Neuronal stem cell (in vitro differentiated cells): ENCODE measurements around the gene LAMA5.
A peak's percentile ranks its signal among the peaks of the same experiment; 100 is the strongest.

ENCODE experiments used
- DNase-seq: peaks from one replicate; pipeline ENCODE4 v3.0.0-alpha.2; 2013; ENCODE audit warnings: low spot score
- H2AFZ ChIP-seq: one replicate; pipeline ENCODE4 v1.6.1; 2013; ENCODE audit warnings: mild to moderate bottlenecking, low read length, inconsistent platforms
- H2AK5ac ChIP-seq: 2 replicates; pipeline ENCODE4 v1.6.1; 2013; ENCODE audit warnings: low read depth, mild to moderate bottlenecking, inconsistent platforms, low read length, moderate library complexity, mixed read lengths
- H2BK120ac ChIP-seq: 2 replicates; pipeline ENCODE4 v1.6.1; 2013; ENCODE audit warnings: low read depth, mild to moderate bottlenecking, inconsistent platforms, low read length, moderate library complexity, mixed read lengths
- H2BK12ac ChIP-seq: one replicate; pipeline ENCODE4 v1.6.1; 2013; ENCODE audit warnings: low read length, inconsistent platforms
- H2BK15ac ChIP-seq: 2 replicates; pipeline ENCODE4 v1.6.1; 2013; ENCODE audit warnings: mild to moderate bottlenecking, low read length, inconsistent platforms, mixed read lengths
- H2BK5ac ChIP-seq: one replicate; pipeline ENCODE4 v1.6.1; 2013; ENCODE audit warnings: inconsistent platforms, mild to moderate bottlenecking, low read length, moderate library complexity
- H3K14ac ChIP-seq: one replicate; pipeline ENCODE4 v1.6.1; 2013; ENCODE audit warnings: low read length, inconsistent platforms
- H3K18ac ChIP-seq: 2 replicates; pipeline ENCODE4 v1.6.1; 2013; ENCODE audit warnings: low read length, inconsistent platforms
- H3K23ac ChIP-seq: 2 replicates; pipeline ENCODE4 v1.6.1; 2013; ENCODE audit warnings: low read depth, mild to moderate bottlenecking, mixed read lengths, low read length, inconsistent platforms; ENCODE audit not compliant: poor library complexity
- H3K27ac ChIP-seq: replicated peaks from 3 replicates; pipeline ENCODE4 v1.5.1; 2013; ENCODE audit warnings: low read length, inconsistent platforms
- H3K27me3 ChIP-seq, 3 experiments: 2 replicates each; pipeline ENCODE4 v1.6.1; 2013; ENCODE audit warnings: low read length in 3 of 3, mild to moderate bottlenecking in 2 of 3, inconsistent platforms in 1 of 3, low read depth in 1 of 3, mixed read lengths in 1 of 3, moderate library complexity in 1 of 3; ENCODE audit not compliant: control insufficient read depth in 3 of 3, insufficient read depth in 3 of 3
- H3K36me3 ChIP-seq, 2 donors: replicated peaks in 1 of 2; 2 replicates each; pipeline ENCODE4 v1.6.1; 2013; ENCODE audit warnings: low read length in 2 of 2; ENCODE audit not compliant: control insufficient read depth in 2 of 2, insufficient read depth in 2 of 2
- H3K4ac ChIP-seq: 2 replicates; pipeline ENCODE4 v1.6.1; 2013; ENCODE audit warnings: inconsistent platforms, mild to moderate bottlenecking, low read length, moderate library complexity
- H3K4me1 ChIP-seq, 2 donors: 1 replicate in 1 of 2; 2 replicates in 1 of 2; pipeline ENCODE4 v1.6.1; 2013; ENCODE audit warnings: low read length in 2 of 2, low read depth in 1 of 2; ENCODE audit not compliant: control insufficient read depth in 2 of 2, insufficient read depth in 1 of 2
- H3K4me2 ChIP-seq: one replicate; pipeline ENCODE4 v1.6.1; 2013; ENCODE audit warnings: mild to moderate bottlenecking, low read length, inconsistent platforms; ENCODE audit not compliant: insufficient read depth, poor library complexity, severe bottlenecking
- H3K4me3 ChIP-seq, 2 donors: 2 replicates each; pipeline ENCODE4 v1.5.1; 2013; ENCODE audit warnings: low read length in 2 of 2, mild to moderate bottlenecking in 2 of 2, inconsistent platforms in 1 of 2, moderate library complexity in 1 of 2
- H3K79me1 ChIP-seq: one replicate; pipeline ENCODE4 v1.6.1; 2013; ENCODE audit warnings: low read depth, mild to moderate bottlenecking, inconsistent platforms, low read length, moderate library complexity
- H3K9ac ChIP-seq: one replicate; pipeline ENCODE4 v1.6.1; 2013; ENCODE audit warnings: mild to moderate bottlenecking, low read depth, low read length, inconsistent platforms; ENCODE audit not compliant: poor library complexity
- H3K9me3 ChIP-seq, 2 donors: replicated peaks in 1 of 2; 2 replicates each; pipeline versions ENCODE3 to v1.6.1; 2013; ENCODE audit warnings: low read length in 2 of 2, mild to moderate bottlenecking in 2 of 2, inconsistent platforms in 1 of 2, low read depth in 1 of 2, mixed read lengths in 1 of 2, moderate library complexity in 1 of 2; ENCODE audit not compliant: control insufficient read depth in 2 of 2, insufficient read depth in 1 of 2
- H4K8ac ChIP-seq: one replicate; pipeline ENCODE4 v1.6.1; 2013; ENCODE audit warnings: low read depth, mild to moderate bottlenecking, inconsistent platforms, low read length, moderate library complexity
- H4K91ac ChIP-seq: one replicate; pipeline ENCODE4 v1.6.1; 2013; ENCODE audit warnings: low read length, low read depth, mild to moderate bottlenecking, inconsistent platforms; ENCODE audit not compliant: poor library complexity
- WGBS, 2 donors: extraction: QIAGEN DNeasy Blood & Tissue Kit; methylation state at CpG; one replicate each; pipeline ENCODE4 v1.1.7; 2013; ENCODE audit warnings: missing lambda C conversion rate in 2 of 2, mixed read lengths in 1 of 2; ENCODE audit not compliant: insufficient read length in 2 of 2, insufficient replicate concordance in 1 of 2; ENCODE audit errors: extremely low coverage in 2 of 2; 5-methylcytosine and 5-hydroxymethylcytosine counted together

The LAMA5 gene

GRCh38 chr20:62408640-62409039, 41.5 kb upstream of the LAMA5 start:
- H3K4ac ChIP-seq: no peak overlapping the region
- H3K18ac ChIP-seq: peak overlapping the region; percentile 1
- H3K27ac ChIP-seq: no peak overlapping the region
- no peak overlapping the region for H2BK120ac ChIP-seq
- no peak for DNase-seq
- H3K4me2 ChIP-seq: no peak overlapping the region
- no peak overlapping the region for H4K8ac ChIP-seq
- peak overlapping the region; percentile 99 for H2AK5ac ChIP-seq
- H3K4me3 ChIP-seq: no peak overlapping the region
- H3K4me1 ChIP-seq: peaks cover 9 to 18% of the 10 kb centered on the region in 2 donors
- H3K23ac ChIP-seq: no peak overlapping the region
- no CpG with 5 or more reads among the region's 12 CpGs for whole genome bisulfite sequencing, 2 donors
- peaks cover 8% of the 10 kb centered on the region for H3K79me1 ChIP-seq
- no peak overlapping the region for H3K14ac ChIP-seq
- H4K91ac ChIP-seq: no peak overlapping the region
- peak overlapping the region; percentile 60 for H3K9ac ChIP-seq
- no peak overlapping the region for H2BK5ac ChIP-seq
- H3K36me3 ChIP-seq: no peaks in the 10 kb centered on the region
- no peaks in the 10 kb centered on the region for H3K9me3 ChIP-seq
- no peak overlapping the region for H2AFZ ChIP-seq
- peak overlapping the region; percentile 97 for H2BK15ac ChIP-seq
- H2BK12ac ChIP-seq: peak overlapping the region; percentile 88
- peaks cover 0 to 60% (median 4%) of the 10 kb centered on the region in 3 experiments for H3K27me3 ChIP-seq

DNA sequence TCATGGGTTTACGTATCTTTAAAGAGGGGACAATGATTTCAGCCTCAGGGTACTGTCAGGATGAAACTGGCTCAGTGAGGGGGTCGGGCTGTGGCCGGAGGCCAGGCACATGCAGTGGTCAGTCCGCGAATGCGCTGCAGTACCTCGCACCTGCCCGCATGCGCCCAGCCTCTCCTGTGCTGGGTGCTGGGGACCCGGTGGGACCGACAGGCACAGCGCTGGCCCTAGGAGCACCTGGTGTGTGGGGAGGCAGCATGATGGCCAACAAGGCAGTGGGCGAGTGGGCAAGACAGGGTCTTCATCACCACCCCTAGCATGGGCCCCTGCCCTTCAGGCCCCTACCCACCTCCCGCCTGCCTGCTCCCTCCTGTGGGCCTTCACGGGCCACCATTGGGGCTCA, 40.9 kb upstream of the LAMA5 start:
- no peak overlapping the region for H3K4me2 ChIP-seq
- no peak overlapping the region for H3K4ac ChIP-seq
- H2BK15ac ChIP-seq: peak overlapping the region; percentile 97
- no peak overlapping the region for H3K9ac ChIP-seq
- H2AFZ ChIP-seq: peak overlapping the region; percentile 93
- peak overlapping the region; percentile 95 for H4K8ac ChIP-seq
- no peak overlapping the region for H4K91ac ChIP-seq
- peaks cover under 1 to 2% of the 10 kb centered on the region in 2 donors for H3K36me3 ChIP-seq
- peak overlapping the region; percentile 98 for H3K18ac ChIP-seq
- no peak overlapping the region for H3K27ac ChIP-seq
- peaks cover 0 to 55% (median 4%) of the 10 kb centered on the region in 3 experiments for H3K27me3 ChIP-seq
- peak overlapping the region; percentile 99 for H2AK5ac ChIP-seq
- H2BK12ac ChIP-seq: peak overlapping the region; percentile 98
- H3K4me1 ChIP-seq: peaks cover 9 to 18% of the 10 kb centered on the region in 2 donors
- H2BK5ac ChIP-seq: no peak overlapping the region
- H3K9me3 ChIP-seq: no peaks in the 10 kb centered on the region
- H3K4me3 ChIP-seq: peak overlapping the region in 1 of 2 donors; percentile 90
- H3K14ac ChIP-seq: peak overlapping the region; percentile 31
- H3K23ac ChIP-seq: peak overlapping the region; percentile 97
- DNase-seq: no peak
- H3K79me1 ChIP-seq: peaks cover 13% of the 10 kb centered on the region
- no CpG with 5 or more reads among the region's 15 CpGs for WGBS, 2 donors
- peak overlapping the region; percentile 31 for H2BK120ac ChIP-seq

- Histone ChIP-seq H3K18ac (peak within 1 kb of the TSS; percentile 98), H3K79me1 (peaks cover 13% of the 10 kb centered on the region), H3K4me2 (peak within 1 kb of the TSS; percentile 93), H3K23ac (peak within 1 kb of the TSS; percentile 97), H2BK15ac (peak within 1 kb of the TSS; percentile 97), H3K9ac (peak within 1 kb of the TSS; percentile 95), H2BK12ac (peak within 1 kb of the TSS; percentile 98), H2BK5ac (peak within 1 kb of the TSS; percentile 42), H2AFZ (peak within 1 kb of the TSS; percentile 93), H4K8ac (peak within 1 kb of the TSS; percentile 95), H3K4me1 (peaks cover 9 to 18% of the 10 kb centered on the region in 2 donors), H4K91ac (no peak within 1 kb of the TSS), H3K36me3 (peaks cover 3 to 7% of the 10 kb centered on the region in 2 donors), H3K14ac (peak within 1 kb of the TSS; percentile 99), H3K9me3 (no peaks in the 10 kb centered on the region), H2AK5ac (peak within 1 kb of the TSS; percentile 99), H3K27me3 (peaks cover 0 to 48% (median 4%) of the 10 kb centered on the region in 3 experiments), H3K4ac (no peak within 1 kb of the TSS), H3K27ac (no peak within 1 kb of the TSS), H3K4me3 (peak within 1 kb of the TSS; percentile 85 to 90), H2BK120ac (peak within 1 kb of the TSS; percentile 31)
- peak; percentile 89 for DNase-seq
- WGBS, 2 donors: no CpG with 5 or more reads among the region's 73 CpGs
Measured at GRCh38 chr20:62407221-62407992, 40.3 kb upstream of the LAMA5 start, which contains the start of gene CABLES2. CABLES2 (minus strand) TSS chr20:62407285; CDS start chr20:62407276, 9 bp downstream.

GRCh38 chr20:62406635-62407176, 39.6 kb upstream of the LAMA5 start:
- Histone ChIP-seq H3K4ac (no peak overlapping the region), H2BK12ac (peak overlapping the region; percentile 63), H2BK15ac (peak overlapping the region; percentile 75), H3K4me2 (peak overlapping the region; percentile 93), H3K36me3 (peaks cover 3 to 7% of the 10 kb centered on the region in 2 donors), H4K8ac (no peak overlapping the region), H2BK120ac (no peak overlapping the region), H3K23ac (peak overlapping the region; percentile 43), H2AK5ac (peak overlapping the region; percentile 95), H4K91ac (no peak overlapping the region), H3K4me1 (peaks cover 9 to 18% of the 10 kb centered on the region in 2 donors), H3K9ac (peak overlapping the region; percentile 95), H3K9me3 (no peaks in the 10 kb centered on the region), H2AFZ (peak overlapping the region; percentile 59), H2BK5ac (no peak overlapping the region), H3K4me3 (peak overlapping the region; percentile 85 to 90), H3K14ac (no peak overlapping the region), H3K18ac (peak overlapping the region; percentile 81), H3K79me1 (peaks cover 15% of the 10 kb centered on the region), H3K27me3 (peaks cover 0 to 41% (median 4%) of the 10 kb centered on the region in 3 experiments), H3K27ac (no peak overlapping the region)
- WGBS, 2 donors: no CpG with 5 or more reads among the region's 42 CpGs
- no peak for DNase-seq
